Renal pelvis (tissue), 12 donors: Measurements from ENCODE around the gene KRT73. TPM values are rescaled to one million over a fixed set of nuclear protein-coding genes. Genes with fewer than 3 reads are reported as not detected.
A peak's percentile ranks its signal among the peaks of the same experiment; 100 is the strongest.

Source experiments
- DNase-seq: peaks from one replicate; pipeline ENCODE4 v3.0.0-alpha.2; 2013
- long read RNA-seq, 16 experiments: transcript quantifications; one replicate each; lab custom pipeline, GENCODE V29; 2026
- polyA plus RNA-seq, 3 donors: library from polyadenylated mRNA; unstranded; fragments of 120-200 nt; gene quantifications; one replicate each; pipeline ENCODE4 v1.2.1, GENCODE V29; 2013; ENCODE audit not compliant: insufficient read length in 3 of 3

The KRT73 gene
- not detected for polyA plus RNA-seq
- long read RNA-seq, donor 1, result 0 reads
- long read RNA-seq, donor 2, result 0 reads
- long read RNA-seq, donor 3, result 0 reads
- long read RNA-seq, donor 4, result 0 reads
- long read RNA-seq, donor 5, result 0 reads
- long read RNA-seq, donor 6, result 0 reads
- long read RNA-seq, donor 7, result 0 reads
- long read RNA-seq, donor 8, result 0 reads
- long read RNA-seq, donor 9, result 0 reads
- long read RNA-seq, donor 10, result 0 reads
- long read RNA-seq, donor 11, result 0 reads
- long read RNA-seq, donor 12, result 0 reads
- long read RNA-seq, donor 13, result 0 reads
- long read RNA-seq, donor 14, result 0 reads
- long read RNA-seq, donor 15, result 0 reads
- long read RNA-seq, donor 16, result 0 reads

GRCh38 chr12:52618216-52618615, at the start of gene KRT73:
Gene KRT73, minus strand, starts transcription at chr12:52618559. Its CDS starts 35 bp downstream, at chr12:52618524.
- no peak for DNase-seq

- no peak for DNase-seq
Observed at GRCh38 chr12:52667931-52668330, 49.6 kb upstream of the KRT73 start.

GRCh38 chr12:52667509-52667908, 49.1 kb upstream of the KRT73 start:
- no peak for DNase-seq

- no peak for DNase-seq
Observed at GRCh38 chr12:52666471-52666870, 48.1 kb upstream of the KRT73 start.

- no peak for DNase-seq
Observed at GRCh38 chr12:52663420-52663819, 45.1 kb upstream of the KRT73 start.

GRCh38 chr12:52662918-52663229, 44.5 kb upstream of the KRT73 start:
- no peak for DNase-seq

GRCh38 chr12:52662093-52662917, 43.9 kb upstream of the KRT73 start:
- DNase-seq, result no peak

GRCh38 chr12:52661668-52662067, 43.3 kb upstream of the KRT73 start:
- DNase-seq, result no peak

GRCh38 chr12:52660934-52661499, 42.7 kb upstream of the KRT73 start:
- DNase-seq, result no peak

- DNase-seq, result no peak
Observed at GRCh38 chr12:52659951-52660350, 41.6 kb upstream of the KRT73 start.

GRCh38 chr12:52659395-52659794, 41.0 kb upstream of the KRT73 start:
- DNase-seq, result no peak

GRCh38 chr12:52658196-52658595, 39.8 kb upstream of the KRT73 start:
- DNase-seq, result no peak

- no peak for DNase-seq
Observed at GRCh38 chr12:52657250-52657902, 39.0 kb upstream of the KRT73 start.

- DNase-seq, result no peak
Observed at GRCh38 chr12:52656616-52657015, 38.3 kb upstream of the KRT73 start.

- no peak for DNase-seq
Observed at GRCh38 chr12:52655720-52656124, 37.4 kb upstream of the KRT73 start.

- DNase-seq, result no peak
Observed at GRCh38 chr12:52655251-52655650, 36.9 kb upstream of the KRT73 start.

GRCh38 chr12:52651726-52652261, 33.4 kb upstream of the KRT73 start, which contains the start of gene KRT2:
Gene KRT2, minus strand, starts transcription at chr12:52652211. Its CDS starts 69 bp downstream, at chr12:52652142.
- DNase-seq, result no peak

- peak; percentile 23 for DNase-seq
Observed at GRCh38 chr12:52650520-52651081, 32.2 kb upstream of the KRT73 start.

- DNase-seq, result no peak
Observed at GRCh38 chr12:52649066-52649465, 30.7 kb upstream of the KRT73 start.

GRCh38 chr12:52648012-52648550, 29.7 kb upstream of the KRT73 start:
- DNase-seq, result no peak

GRCh38 chr12:52647601-52648000, 29.2 kb upstream of the KRT73 start:
- DNase-seq, result no peak
